Measurements from ENCODE around the gene CPNE4. TPM values are rescaled to one million over a fixed set of nuclear protein-coding genes. Genes with fewer than 3 reads are reported as not detected.

CPNE4 gene
- total RNA-seq, 1 donor from 2014 or later: 0.10 TPM

DNA sequence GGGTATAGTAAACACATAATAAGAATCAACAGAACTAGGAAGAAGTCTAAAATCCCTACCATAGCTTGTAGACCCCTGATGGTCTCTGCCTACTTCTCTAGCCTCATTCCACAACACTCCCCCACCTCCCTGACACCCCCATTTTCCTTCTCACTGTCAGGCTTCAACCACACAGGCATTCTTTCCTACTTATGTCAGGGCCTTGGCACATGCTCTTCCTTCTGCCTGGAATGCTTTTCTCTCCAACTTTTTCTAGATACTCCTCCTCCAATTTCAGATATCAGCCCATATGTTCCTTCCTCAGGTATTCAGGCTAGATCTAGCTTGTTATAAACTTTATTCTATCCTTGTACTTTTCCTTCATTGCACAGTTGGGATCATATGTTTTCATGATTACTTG lies 426.1 kb downstream of the CPNE4 start:
- intact Hi-C loops (cut with micrococcal nuclease): no loop called here

DNA sequence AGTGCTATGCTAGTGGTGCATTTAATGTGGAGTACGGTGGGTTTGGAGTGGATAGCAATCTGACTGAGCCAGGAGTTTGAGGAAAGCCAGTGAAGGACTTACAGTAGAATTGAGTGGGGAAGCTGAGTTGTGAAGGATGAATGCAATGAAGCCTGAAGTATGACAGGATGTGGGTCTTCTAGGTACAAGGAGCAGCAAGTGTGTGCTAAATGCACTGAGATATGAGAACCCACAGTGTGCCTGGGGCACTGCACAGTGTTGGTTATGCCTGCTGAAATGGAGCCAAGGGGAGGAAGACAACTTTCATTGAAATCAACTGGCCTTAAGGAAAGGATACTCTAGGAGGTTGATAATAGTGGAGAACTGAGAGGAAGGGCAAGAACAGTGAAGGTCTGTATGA lies 426.5 kb downstream of the CPNE4 start:
- intact Hi-C loops (cut with micrococcal nuclease): no loop called here

DNA sequence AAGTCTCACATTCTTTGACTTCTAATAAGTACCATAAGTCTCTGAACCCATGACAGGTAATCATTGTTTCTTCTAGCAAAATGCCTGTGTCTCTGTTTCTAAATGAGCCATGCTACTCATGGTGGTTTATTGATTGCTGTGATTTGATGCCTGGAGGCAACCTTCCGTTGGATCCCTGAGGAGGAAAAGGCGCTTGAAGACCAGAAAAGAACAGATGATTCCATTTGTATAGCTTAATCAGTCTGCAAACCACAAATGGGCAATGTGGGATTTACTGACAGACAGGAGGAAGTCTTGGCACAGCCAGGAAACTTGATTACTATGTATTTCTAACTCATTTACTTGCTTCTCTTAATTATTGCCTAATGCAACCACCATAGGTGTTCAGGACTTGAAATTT lies 428.9 kb downstream of the CPNE4 start:
- intact Hi-C loops (cut with micrococcal nuclease): no loop called here

DNA sequence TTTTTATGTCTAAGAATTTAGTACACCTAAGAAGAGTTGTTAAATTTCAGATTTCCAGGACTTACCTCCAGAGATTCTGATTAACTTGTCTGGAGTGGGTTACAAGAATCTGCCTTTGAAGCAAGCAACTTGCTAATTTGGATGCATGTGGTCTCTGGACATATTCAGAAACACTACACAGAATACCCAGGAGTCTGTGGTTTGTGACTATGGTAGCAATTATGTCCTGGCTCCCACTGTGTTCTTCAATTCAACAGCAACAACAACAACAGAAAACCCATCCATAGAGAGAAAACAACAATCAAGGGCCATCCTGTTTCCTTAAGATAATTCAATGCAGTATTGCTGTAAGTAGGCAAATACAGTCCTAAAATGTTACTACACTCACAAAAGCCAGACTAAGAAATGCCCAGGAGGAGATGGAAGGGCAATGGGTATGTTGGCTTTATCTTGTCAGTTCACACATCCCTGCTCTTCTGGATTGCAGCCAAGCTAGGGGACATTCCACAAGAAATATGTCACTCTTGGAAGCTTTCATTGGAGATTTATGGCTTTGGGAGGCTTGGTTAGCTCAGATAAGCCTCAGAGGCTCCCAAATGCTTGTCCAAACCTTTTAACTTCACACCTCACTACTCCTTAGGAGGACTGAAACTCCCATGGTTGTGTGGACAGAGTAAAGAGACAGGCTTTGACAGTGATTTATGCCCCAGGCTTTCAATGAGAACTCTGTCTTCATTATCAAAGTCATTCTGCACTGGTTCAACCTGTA lies 432.6 kb downstream of the CPNE4 start:
- intact Hi-C loops (cut with micrococcal nuclease): no loop called here

DNA sequence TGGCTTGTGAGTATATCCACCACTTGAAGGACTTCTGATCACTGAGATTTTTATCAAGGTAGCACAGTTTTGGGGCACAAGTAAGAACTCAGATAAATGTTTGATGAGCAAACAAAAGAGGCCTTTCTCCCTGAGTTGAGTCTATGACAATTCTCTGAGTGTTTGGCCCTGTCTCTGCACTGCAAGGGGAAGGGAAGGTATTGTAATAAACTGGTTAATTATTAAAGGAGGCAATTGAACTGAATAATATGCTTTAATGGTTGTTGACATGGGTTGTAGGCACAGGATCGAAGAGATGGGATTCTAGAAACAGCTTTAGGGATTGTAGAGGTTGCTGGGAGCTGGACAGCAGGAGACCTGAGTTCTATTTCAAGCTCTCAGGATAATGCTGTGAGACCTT lies 437.0 kb downstream of the CPNE4 start:
- intact Hi-C loops (cut with micrococcal nuclease): no loop called here

DNA sequence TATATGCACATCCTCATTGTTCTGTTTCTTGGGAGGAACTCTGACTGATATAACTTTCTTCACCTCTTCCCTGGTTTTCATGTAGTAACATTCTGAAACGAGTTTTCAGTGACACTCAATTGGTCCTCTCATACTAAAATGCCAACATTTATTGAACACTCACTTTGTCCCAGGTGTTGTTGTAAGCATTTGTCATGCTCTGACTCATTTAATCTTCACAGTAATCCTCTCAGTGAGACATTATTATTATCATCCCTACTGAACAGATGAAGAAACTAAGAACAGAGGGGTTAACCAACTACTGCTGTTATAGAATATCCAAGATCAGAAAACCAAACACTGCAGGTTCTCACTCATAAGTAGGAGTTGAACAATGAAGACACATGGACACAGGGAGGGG lies 437.9 kb downstream of the CPNE4 start:
- intact Hi-C loops (cut with micrococcal nuclease): no loop called here

DNA sequence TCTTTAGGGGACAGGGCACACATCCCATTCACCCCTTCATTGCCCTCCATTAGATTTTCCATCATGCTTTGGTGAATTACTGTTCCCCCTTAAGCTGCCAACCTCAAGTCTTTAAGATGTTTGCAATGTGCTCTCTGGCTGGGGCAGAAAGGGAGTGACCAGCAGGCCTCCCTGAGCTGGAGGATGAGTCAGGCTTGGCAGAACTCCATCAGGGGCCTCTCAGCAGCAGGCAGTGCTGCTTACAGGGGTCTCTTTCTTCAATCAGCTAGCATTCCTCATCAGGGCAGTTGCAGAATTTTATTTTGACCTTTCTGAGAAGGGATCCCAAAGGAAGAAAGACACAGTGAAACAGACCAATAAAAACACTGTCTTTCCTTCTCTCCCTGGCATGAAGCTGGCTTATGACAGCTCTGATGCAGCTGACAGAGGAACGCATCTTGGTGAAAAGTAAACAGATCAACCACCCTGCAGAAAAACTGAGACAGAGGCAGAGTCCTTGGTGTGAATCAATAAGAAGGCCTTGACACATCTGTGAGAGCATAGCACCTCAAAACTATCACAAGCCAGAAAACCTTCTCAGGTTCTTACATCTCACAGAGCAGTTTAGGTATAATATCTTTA lies 443.3 kb downstream of the CPNE4 start:
- intact Hi-C loops (cut with micrococcal nuclease): no loop called here

DNA sequence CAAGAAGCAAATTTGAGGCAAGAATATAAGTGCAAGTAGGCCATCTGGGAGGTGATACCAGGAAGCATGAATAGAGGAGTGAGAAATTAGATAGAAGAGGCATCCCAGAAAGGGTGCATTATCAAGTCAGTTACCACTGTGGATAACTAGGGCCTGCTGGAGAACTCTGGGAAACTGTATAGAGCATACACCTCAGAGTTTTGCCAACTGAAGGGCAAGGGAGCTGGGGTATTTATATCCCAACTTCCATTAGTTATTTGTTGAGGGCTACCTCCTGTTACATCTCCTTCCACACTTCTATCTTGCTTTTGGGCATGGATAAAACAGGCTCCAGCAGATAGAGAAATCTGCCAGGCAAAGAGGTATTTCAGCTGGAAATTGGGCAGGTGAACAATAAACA lies 448.5 kb downstream of the CPNE4 start:
- intact Hi-C loops (cut with micrococcal nuclease): no loop called here

DNA sequence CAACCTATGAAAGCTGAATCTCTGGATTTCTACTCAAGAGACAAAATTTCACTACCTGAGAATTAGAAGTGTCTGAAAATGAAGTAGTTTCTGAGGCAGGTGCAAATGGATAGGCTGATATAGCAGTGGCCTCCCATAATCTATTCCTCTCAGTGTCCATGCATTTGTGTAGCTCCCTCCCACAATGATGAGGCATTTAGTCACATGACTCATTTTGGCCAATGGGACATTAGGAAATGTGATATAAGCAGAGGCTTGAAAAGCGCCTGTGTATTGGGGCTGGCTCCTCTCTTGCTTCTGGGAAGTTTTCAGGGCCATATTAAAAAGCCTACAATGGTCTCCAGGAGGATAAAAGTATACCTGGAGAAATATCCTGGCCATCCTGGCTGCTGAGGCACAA lies 452.4 kb downstream of the CPNE4 start:
- intact Hi-C loops (cut with micrococcal nuclease): no loop called here

DNA sequence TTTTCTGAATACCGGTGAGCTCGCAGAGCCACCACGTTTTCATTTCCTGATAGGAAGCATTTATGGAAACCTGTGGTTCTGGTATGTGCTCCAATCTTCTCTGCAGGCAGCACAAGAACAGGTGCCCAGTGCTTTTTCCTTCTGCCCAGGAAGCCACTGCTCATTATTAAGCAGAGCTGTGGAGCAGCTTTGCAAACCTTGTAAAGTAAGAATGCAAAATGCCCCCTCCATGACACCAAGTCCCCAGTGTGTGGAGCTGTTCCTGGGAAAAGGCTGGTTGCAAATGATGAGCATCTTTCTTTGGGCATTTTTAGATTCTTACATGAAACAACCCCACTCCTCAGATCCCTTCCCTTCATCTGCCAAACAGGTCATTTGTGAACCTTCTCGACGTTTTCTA lies 466.4 kb downstream of the CPNE4 start:
- intact Hi-C loops (cut with micrococcal nuclease): no loop called here

DNA sequence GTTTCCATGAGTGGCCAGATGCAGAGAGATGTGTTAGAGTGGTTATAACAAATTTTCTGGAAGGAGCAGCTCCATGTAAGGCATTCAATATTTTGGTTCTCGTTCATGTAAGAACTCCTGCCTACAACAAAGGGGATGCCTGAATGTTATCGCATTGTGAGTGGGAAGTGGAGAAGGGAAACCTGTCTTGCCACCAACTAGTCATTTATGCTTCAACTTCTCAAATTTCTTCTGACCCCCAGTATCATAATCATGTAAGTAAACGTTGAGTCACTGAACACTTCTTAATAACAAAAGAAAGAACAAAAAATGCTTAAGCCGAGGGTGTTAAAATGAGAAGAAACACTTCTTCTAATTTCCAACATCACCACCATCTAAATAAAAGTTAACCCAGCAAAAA lies 470.0 kb downstream of the CPNE4 start:
- intact Hi-C loops (cut with micrococcal nuclease): no loop called here

DNA sequence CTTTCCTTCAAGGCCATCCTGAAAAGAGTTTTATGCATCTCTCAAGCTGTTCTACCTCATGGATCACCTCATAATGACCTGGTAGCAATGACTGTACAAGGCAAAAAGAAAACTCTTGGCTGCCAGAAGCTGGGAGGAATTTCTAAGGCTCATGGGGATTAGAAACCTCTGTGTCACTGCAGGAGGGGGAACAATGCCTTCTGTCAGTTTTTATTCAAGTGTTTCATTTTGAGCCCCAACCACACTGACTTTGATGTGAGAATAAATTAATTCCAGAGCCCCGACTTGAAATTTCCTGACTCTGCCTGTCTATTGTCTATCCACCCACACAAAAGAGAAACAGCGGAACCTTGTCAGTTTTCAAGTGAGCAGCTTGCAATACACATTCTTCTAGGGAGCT lies 473.3 kb downstream of the CPNE4 start:
- intact Hi-C loops (cut with micrococcal nuclease): no loop called here

DNA sequence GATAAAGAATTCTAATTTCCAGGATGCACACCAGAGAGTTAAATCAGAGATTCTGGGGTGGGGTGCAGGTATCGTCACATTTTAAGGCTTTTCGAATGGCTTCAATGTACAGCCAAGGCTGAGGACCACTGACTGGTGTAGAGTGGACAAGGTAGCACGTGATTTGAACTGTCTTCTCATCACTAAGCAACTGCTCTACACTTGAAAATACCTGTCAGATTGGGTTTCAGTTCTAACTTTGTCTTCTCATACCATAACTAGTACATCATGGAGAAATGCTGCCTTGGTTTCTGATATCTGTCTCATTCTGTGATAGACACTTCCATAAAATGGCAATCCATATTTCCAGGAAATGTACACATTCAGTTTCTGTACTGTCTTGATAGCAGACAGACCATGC lies 474.0 kb downstream of the CPNE4 start:
- intact Hi-C loops (cut with micrococcal nuclease): no loop called here

DNA sequence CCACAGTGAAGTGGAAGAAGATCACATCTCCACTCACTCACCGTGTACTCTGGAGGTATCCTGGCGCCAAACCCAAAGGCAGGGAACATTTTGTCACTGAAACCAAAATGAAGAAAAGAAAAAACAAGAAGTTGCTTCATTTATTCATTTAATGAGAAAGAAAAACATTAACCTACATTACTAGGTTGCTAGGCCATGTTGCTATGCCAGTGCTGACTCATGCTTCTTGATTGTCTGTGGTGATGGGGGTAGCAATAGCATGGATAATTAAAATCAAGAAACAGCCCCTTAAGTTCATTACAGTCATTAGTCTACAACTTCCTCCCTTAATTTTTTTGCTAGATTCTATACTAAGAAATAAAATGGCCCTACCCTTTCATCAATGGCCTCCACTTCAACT lies 479.4 kb downstream of the CPNE4 start:
- intact Hi-C loops (cut with micrococcal nuclease): no loop called here

DNA sequence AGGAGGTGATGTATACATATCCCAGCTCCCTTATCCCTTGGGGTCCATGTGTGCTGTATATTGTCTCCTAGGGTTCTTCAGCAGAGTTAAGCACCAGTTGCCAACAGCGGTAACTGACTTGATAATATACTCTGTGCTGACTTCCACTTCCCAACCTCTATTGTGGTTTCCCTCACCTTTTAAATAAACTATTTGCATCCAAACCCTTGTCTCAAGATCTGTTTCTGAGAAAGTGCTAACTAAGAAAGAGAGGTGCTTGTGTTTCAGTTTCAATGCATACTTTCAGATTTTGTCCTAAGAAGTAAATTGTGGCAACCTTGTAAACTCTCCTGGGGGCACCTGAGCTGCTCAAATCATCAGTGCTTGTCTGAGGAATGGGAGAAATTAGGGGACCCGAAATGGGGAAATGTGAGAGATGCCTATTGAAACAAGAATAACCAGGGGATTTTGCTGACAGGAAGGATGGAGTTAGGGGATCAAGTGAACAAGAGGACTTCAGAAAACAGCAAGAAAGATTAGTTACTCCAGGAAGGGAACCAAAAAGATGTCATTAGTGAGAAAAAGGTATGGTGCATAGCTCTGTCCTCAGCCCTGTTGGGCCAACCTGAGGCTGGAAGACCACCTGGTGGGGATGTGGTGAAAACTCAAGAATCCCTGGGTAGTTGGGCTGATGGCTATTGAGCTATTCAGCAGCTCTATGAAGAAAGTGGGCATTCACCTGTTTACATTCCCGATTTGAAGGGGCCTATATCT lies 481.1 kb downstream of the CPNE4 start:
- intact Hi-C loops (cut with micrococcal nuclease): no loop called here

DNA sequence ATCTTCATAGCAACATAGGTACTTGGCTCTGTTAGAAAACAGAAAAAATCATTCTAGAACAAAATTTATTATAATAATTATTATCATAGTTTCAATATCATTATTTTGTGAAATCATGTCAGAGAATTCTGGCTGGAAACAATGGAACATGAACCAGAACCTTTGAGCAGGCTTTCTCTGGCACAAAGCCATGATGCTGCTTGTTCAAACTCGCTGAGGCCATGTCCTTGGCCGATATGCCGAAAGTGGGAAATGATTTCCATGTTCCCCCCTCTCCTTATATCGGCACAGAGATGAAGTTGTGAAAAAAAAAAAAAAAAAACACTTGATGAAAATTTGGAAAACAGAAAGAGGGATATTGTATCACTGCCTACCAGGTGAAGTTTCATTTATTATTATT lies 483.1 kb downstream of the CPNE4 start:
- intact Hi-C loops (cut with micrococcal nuclease): no loop called here

DNA sequence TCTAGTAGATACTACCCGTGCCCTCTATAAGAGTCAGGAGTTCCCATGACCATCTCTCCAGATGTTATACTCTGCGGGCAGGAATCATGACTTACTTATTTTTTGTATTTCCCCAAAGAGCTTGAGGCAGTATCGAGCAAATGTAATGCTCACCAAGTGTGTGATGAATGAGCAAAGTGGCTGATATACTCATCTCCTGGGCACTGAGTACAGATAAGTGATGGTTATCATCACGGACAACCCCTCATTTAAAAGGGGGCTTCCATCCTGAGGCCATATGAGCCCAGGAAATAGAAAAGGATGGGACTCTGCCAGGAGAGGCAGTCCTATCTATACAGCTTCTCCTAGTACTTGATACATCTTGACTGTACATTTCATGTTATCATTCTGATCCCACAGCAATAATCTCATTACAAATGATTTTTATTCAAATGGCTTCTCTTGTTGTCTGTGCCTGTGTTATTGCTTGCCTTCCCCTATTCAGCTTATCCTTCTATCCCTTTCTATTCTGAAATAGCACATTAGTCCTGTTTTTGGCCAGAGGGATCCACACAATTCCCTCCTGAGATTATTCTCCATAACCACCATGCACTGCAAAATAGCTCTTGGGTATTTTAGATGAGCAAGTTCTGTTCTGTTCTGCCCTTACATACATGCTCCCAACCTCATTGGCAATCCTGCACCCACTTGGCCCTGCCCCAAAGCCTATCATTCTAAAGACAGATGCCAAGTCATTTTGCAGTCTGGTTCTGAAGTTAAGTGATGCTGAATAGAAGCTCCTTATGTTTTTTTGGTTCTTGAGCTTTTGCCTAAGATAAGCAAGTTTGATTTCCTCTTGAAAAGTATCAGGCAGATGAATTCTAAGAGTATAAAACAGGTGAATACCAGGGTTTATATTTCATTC lies 484.0 kb downstream of the CPNE4 start:
- intact Hi-C loops (cut with micrococcal nuclease): no loop called here

DNA sequence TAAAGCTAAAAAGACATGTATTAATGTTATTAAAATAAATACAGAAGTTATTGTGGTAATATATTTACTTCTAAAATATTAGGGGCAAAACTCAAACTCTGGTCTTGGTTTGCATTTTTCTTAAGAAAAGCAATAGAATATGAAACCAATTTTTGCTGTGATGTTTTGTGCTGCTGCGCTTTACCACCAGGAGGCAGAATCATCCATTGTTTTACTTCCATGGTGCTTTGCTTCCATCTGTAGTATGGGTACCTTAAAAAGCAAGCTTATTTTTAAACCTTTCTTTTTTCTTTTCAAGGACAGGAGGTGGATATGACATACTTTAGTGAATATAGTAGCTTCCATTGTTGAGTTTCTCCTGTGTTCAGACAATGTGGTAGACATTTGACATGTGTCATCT lies 485.5 kb downstream of the CPNE4 start:
- intact Hi-C loops (cut with micrococcal nuclease): loop anchor here (1.0 to 5.0 kb wide), 2 partner anchors 516 to 633 kb away; no protein-coding TSS in a partner anchor

DNA sequence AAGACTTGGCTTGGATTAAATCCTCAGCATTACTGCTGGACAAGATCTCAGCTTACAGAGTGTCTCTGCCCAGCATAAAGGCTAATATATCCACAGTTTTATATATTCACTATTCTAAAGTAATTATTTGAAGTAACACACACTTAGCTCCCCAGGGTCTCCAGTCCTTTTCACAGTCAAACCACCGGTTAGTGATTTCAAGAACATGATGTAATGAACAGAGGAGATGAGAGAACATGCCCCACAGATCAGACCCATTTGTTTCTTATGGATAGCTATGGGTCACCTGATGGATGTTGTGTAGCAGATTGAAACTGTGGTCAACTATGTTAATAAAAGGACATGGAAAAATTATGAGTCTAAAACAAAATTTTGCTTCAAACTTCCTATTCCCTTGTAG lies 487.2 kb downstream of the CPNE4 start:
- intact Hi-C loops (cut with micrococcal nuclease): loop anchor here (5.0 kb wide), 1 partner anchor 635 kb away; no protein-coding TSS in a partner anchor

DNA sequence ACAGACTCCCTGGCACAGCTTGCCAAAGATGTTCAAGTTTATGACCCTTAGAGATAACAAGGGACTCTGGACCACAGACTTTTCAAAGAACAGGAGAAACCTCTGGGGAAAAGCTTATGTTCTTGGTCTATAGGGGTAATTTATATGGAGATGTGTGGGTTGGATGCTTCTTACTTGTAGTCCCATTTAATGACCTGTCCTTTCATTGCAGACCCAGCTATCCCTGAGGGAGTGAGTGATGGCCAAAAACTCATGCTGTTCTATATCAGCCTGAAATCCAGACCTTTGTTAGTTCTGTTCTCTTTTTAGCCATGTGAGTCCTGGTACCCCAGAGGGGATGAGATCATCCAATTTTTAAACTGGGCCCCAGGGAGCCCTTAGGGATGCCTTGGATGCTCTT lies 488.4 kb downstream of the CPNE4 start:
- intact Hi-C loops (cut with micrococcal nuclease): loop anchor here (5.0 kb wide), 1 partner anchor 636 kb away; no protein-coding TSS in a partner anchor

DNA sequence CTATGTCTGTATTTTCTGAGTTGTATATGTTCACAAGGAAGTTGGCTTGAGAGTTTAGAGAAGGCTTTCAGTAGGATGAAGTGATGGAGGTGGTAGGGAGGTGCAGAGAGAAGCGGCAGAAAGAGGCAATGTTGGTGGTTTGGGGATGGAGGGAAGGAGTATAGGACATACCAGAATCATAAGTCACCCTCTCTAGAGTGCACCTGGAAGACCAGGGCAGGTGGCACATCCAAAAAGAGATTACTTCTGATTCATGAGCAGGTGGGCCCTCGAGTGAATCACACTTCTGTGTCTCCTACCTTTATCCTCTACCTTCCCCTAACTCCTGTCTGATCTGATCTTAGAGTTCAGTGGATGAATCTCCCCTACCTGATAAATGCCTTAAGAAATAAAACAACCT lies 490.3 kb downstream of the CPNE4 start:
- intact Hi-C loops (cut with micrococcal nuclease): no loop called here

Measured in T-helper 1 cell treated with Interleukin-12 subunit alpha and Interleukin-12 subunit beta and Interleukin-4 antibody, amounts not matched to agents 30 ng/mL and 1 ng/mL, for 36 hours (primary cell).